Neutrophil (primary cell): ENCODE results near the gene KCNJ15.

ENCODE experiments used
- H3K27ac ChIP-seq: fragments of 200-600 bp; sonication (generic); 2 replicates; pipeline ENCODE4 v1.5.1; 2016; ENCODE audit warnings: mild to moderate bottlenecking, moderate library complexity
- H3K27me3 ChIP-seq: fragments of 200-600 bp; sonication (generic); 2 replicates; pipeline ENCODE4 v1.6.0; 2016; ENCODE audit warnings: mild to moderate bottlenecking
- H3K36me3 ChIP-seq: fragments of 200-600 bp; sonication (generic); 2 replicates; pipeline ENCODE4 v1.5.1; 2017
- H3K4me1 ChIP-seq, 2 experiments: fragments of 200-600 bp in 1 of 2; sonication (generic) in 1 of 2; 1 replicate in 1 of 2; 2 replicates in 1 of 2; pipeline versions ENCODE4 v1.5.1 to v1.6.1; 2013 to 2016; ENCODE audit warnings: low read depth in 1 of 2, low read length in 1 of 2, mild to moderate bottlenecking in 1 of 2, moderate library complexity in 1 of 2; ENCODE audit not compliant: control insufficient read depth in 1 of 2, insufficient read depth in 1 of 2
- H3K4me3 ChIP-seq, 2 experiments: fragments of 200-600 bp in 1 of 2; sonication (generic) in 1 of 2; 1 replicate in 1 of 2; 2 replicates in 1 of 2; pipeline ENCODE4 v1.5.1; 2013 to 2016; ENCODE audit warnings: low read depth in 1 of 2, low read length in 1 of 2, mild to moderate bottlenecking in 1 of 2, moderate library complexity in 1 of 2
- H3K9me3 ChIP-seq: fragments of 200-600 bp; sonication (generic); 2 replicates; pipeline ENCODE4 v1.5.1; 2016
- CTCF ChIP-seq: fragments of 200-600 bp; sonication (generic); IDR thresholded peaks from 2 replicates; pipeline ENCODE4 v1.5.1; 2016; ENCODE audit warnings: antibody characterized with exemption

The KCNJ15 gene

GRCh38 chr21:38240129-38240528 is 16.7 kb upstream of the KCNJ15 start:
- no peaks in the 10 kb centered on the region for H3K9me3 ChIP-seq
- H3K4me3 ChIP-seq, result no peak overlapping the region
- no peak for TF ChIP-seq CTCF
- H3K27ac ChIP-seq, result peak overlapping the region; percentile 7
- peaks cover 47 to 82% of the 10 kb centered on the region in 2 experiments for H3K4me1 ChIP-seq
- no peaks in the 10 kb centered on the region for H3K27me3 ChIP-seq
- H3K36me3 ChIP-seq, result peaks cover 83% of the 10 kb centered on the region

GRCh38 chr21:38241029-38241740 is 15.6 kb upstream of the KCNJ15 start:
- Histone ChIP-seq H3K36me3 (peaks cover 82% of the 10 kb centered on the region), H3K27ac (peak overlapping the region; percentile 17), H3K9me3 (no peaks in the 10 kb centered on the region), H3K4me1 (peaks cover 51 to 82% of the 10 kb centered on the region in 2 experiments), H3K4me3 (no peak overlapping the region), H3K27me3 (no peaks in the 10 kb centered on the region)
- no peak for TF ChIP-seq CTCF

- TF ChIP-seq CTCF, result no peak
- H3K27me3 ChIP-seq, result no peaks in the 10 kb centered on the region
- no peak overlapping the region for H3K4me3 ChIP-seq
- peaks cover 73% of the 10 kb centered on the region for H3K36me3 ChIP-seq
- H3K9me3 ChIP-seq, result no peaks in the 10 kb centered on the region
- H3K27ac ChIP-seq, result peak overlapping the region; percentile 88
- H3K4me1 ChIP-seq, result peaks cover 51 to 82% of the 10 kb centered on the region in 2 experiments
Observed at GRCh38 chr21:38242061-38242460, 14.7 kb upstream of the KCNJ15 start.

GRCh38 chr21:38243732-38244406 is 12.9 kb upstream of the KCNJ15 start:
- peaks cover 68% of the 10 kb centered on the region for H3K36me3 ChIP-seq
- peak overlapping the region; percentile 88 for H3K27ac ChIP-seq
- H3K27me3 ChIP-seq, result no peaks in the 10 kb centered on the region
- no peaks in the 10 kb centered on the region for H3K9me3 ChIP-seq
- H3K4me1 ChIP-seq, result peaks cover 55 to 77% of the 10 kb centered on the region in 2 experiments
- no peak for TF ChIP-seq CTCF
- H3K4me3 ChIP-seq, result no peak overlapping the region

GRCh38 chr21:38244407-38244787 is 12.4 kb upstream of the KCNJ15 start:
- Histone ChIP-seq H3K4me1 (peaks cover 55 to 77% of the 10 kb centered on the region in 2 experiments), H3K4me3 (peak overlapping the region in 1 of 2 experiments; percentile 28), H3K27ac (peak overlapping the region; percentile 88), H3K36me3 (peaks cover 68% of the 10 kb centered on the region), H3K9me3 (no peaks in the 10 kb centered on the region), H3K27me3 (no peaks in the 10 kb centered on the region)
- TF ChIP-seq CTCF, result no peak
